Esophagus muscularis mucosa (tissue), 4 donors: ENCODE measurements around the gene CTXN1.

Experiments used
- EP300 ChIP-seq: sonication (generic); formaldehyde crosslinking; IDR thresholded peaks from one replicate; pipeline ENCODE4 v1.6.1; 2017; ENCODE audit warnings: antibody characterized with exemption
- POLR2A ChIP-seq: fragments of 450-650 bp; IDR thresholded peaks from one replicate; pipeline ENCODE4 v1.6.1; 2017; ENCODE audit warnings: antibody characterized with exemption, moderate library complexity, mild to moderate bottlenecking, low read depth
- TF ChIP-seq, protein P1 (sequence below), 3 experiments: fragments of 200-600 bp in 2 of 3; fragments of 450-650 bp in 1 of 3; sonication (generic) in 2 of 3; IDR thresholded peaks; one replicate each; pipeline ENCODE4 v1.5.1; 2017 to 2019; ENCODE audit warnings: antibody characterized with exemption in 3 of 3, mild to moderate bottlenecking in 2 of 3, moderate library complexity in 1 of 3

- TF ChIP-seq POLR2A (no peak), EP300 (no peak)
- TF ChIP-seq, protein P1, sequence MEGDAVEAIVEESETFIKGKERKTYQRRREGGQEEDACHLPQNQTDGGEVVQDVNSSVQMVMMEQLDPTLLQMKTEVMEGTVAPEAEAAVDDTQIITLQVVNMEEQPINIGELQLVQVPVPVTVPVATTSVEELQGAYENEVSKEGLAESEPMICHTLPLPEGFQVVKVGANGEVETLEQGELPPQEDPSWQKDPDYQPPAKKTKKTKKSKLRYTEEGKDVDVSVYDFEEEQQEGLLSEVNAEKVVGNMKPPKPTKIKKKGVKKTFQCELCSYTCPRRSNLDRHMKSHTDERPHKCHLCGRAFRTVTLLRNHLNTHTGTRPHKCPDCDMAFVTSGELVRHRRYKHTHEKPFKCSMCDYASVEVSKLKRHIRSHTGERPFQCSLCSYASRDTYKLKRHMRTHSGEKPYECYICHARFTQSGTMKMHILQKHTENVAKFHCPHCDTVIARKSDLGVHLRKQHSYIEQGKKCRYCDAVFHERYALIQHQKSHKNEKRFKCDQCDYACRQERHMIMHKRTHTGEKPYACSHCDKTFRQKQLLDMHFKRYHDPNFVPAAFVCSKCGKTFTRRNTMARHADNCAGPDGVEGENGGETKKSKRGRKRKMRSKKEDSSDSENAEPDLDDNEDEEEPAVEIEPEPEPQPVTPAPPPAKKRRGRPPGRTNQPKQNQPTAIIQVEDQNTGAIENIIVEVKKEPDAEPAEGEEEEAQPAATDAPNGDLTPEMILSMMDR (IDR thresholded peaks at IDR 0.05): no peak
Measured at GRCh38 chr19:7894612-7895309, 31.2 kb downstream of the CTXN1 start.
